ENCODE results near the gene ZBP1.

The ZBP1 gene

GRCh38 chr20:57555457-57556184, 64.6 kb downstream of the ZBP1 start:
- no peak for DNase-seq (ENCODE audit: low read depth)
